OCI-LY7 (cell line): ENCODE measurements around the gene SC5D. TPM values are rescaled to one million over a fixed set of nuclear protein-coding genes. Genes with fewer than 3 reads are reported as not detected.

Source experiments
- BruUV-seq: library from RNA; stranded (reverse); fragments of 400-500 nt; replicated peaks from 2 replicates; lab custom pipeline; 2021; lab: Mats Ljungman, UMichigan
- CTCF ChIA-PET: fragments of 300-600 bp; sonication (Branson Sonifier 250); formaldehyde crosslinking; loops from one replicate; lab custom pipeline; 2022; ENCODE audit warnings: antibody characterized with exemption; ENCODE audit not compliant: unreplicated experiment; lab: Charles Lee
- POLR2A ChIA-PET: fragments of 300-600 bp; sonication (Branson Sonifier 250); formaldehyde crosslinking; loops from one replicate; lab custom pipeline; 2022; ENCODE audit warnings: antibody characterized with exemption; lab: Charles Lee
- DNase-seq: peaks from one replicate; pipeline ENCODE4 v3.0.0-alpha.2; 2015; ENCODE audit warnings: low spot score
- H2AFZ ChIP-seq: fragments of 200-600 bp; sonication (generic), shearing (Covaris generic); 2 replicates; pipeline ENCODE4 v1.6.1; 2014; ENCODE audit warnings: mild to moderate bottlenecking, antibody characterized with exemption, low read length, moderate library complexity
- H3K27ac ChIP-seq: fragments of 200-600 bp; sonication (generic); 2 replicates; pipeline ENCODE4 v1.5.1; 2014; ENCODE audit warnings: mixed run types, low read depth, mild to moderate bottlenecking, moderate library complexity, low read length, inconsistent platforms; ENCODE audit not compliant: poor library complexity, severe bottlenecking
- H3K36me3 ChIP-seq: fragments of 200-600 bp; sonication (generic); 2 replicates; pipeline ENCODE4 v1.6.1; 2014; ENCODE audit warnings: mild to moderate bottlenecking, antibody characterized with exemption, low read length, moderate library complexity, mixed read lengths; ENCODE audit not compliant: insufficient read depth
- H3K4me1 ChIP-seq: fragments of 200-600 bp; sonication (generic); 2 replicates; pipeline ENCODE4 v1.5.1; 2014; ENCODE audit warnings: mild to moderate bottlenecking, low read length; ENCODE audit not compliant: insufficient read depth, poor library complexity, severe bottlenecking
- H3K4me2 ChIP-seq: fragments of 200-600 bp; sonication (generic); 2 replicates; pipeline ENCODE4 v1.6.1; 2014; ENCODE audit warnings: mild to moderate bottlenecking, low read length
- H3K4me3 ChIP-seq: fragments of 200-600 bp; sonication (generic); 2 replicates; pipeline ENCODE4 v1.5.1; 2014; ENCODE audit warnings: mild to moderate bottlenecking, low read depth, low read length; ENCODE audit not compliant: poor library complexity, severe bottlenecking
- H3K79me2 ChIP-seq: fragments of 200-600 bp; sonication (generic); 2 replicates; pipeline ENCODE4 v1.6.1; 2016; ENCODE audit warnings: low read depth, mild to moderate bottlenecking, low read length, moderate library complexity, mixed read lengths; ENCODE audit not compliant: insufficient read depth
- H3K9me2 ChIP-seq: fragments of 200-600 bp; sonication (generic); 2 replicates; pipeline ENCODE4 v1.6.1; 2016; ENCODE audit warnings: mild to moderate bottlenecking, low read length, mixed read lengths; ENCODE audit not compliant: insufficient read depth
- H3K9me3 ChIP-seq: fragments of 200-600 bp; sonication (generic); 2 replicates; pipeline ENCODE4 v1.6.1; 2014; ENCODE audit warnings: mild to moderate bottlenecking, mixed run types, low read length, mixed read lengths
- H4K20me1 ChIP-seq: fragments of 200-600 bp; sonication (generic); 2 replicates; pipeline ENCODE4 v1.6.1; 2014; ENCODE audit warnings: mild to moderate bottlenecking, antibody characterized with exemption, low read length, moderate library complexity, mixed read lengths; ENCODE audit not compliant: insufficient read depth
- EZH2phosphoT487 ChIP-seq: fragments of 200-600 bp; sonication (generic); IDR thresholded peaks from 2 replicates; pipeline ENCODE4 v1.6.1; 2018; ENCODE audit warnings: low read depth, borderline replicate concordance, mild to moderate bottlenecking, mixed run types, antibody characterized with exemption, low read length, moderate library complexity, mixed read lengths
- intact Hi-C: fragments of 100-400 bp; cut with micrococcal nuclease; formaldehyde crosslinking; loops from one replicate; pipeline ENCODE4 v1.10.0; 2022; ENCODE audit not compliant: unreplicated experiment
- total RNA-seq, 2 experiments: library from RNA; depleted of rRNA in 1 of 2; stranded (reverse); fragments of >200 nt in 1 of 2; shearing (Covaris generic) in 1 of 2; gene quantifications; 2 replicates each; pipeline ENCODE4 v1.2.3, GENCODE V29; 2014 to 2022
- TF ChIP-seq, protein P1 (sequence below): fragments of 200-600 bp; sonication (generic); conservative IDR thresholded peaks from 2 replicates; pipeline ENCODE4 v1.5.1; 2014; ENCODE audit warnings: mild to moderate bottlenecking, antibody characterized with exemption, low read length, moderate library complexity, mixed read lengths

SC5D gene
- total RNA-seq, 2 experiments from 2014 or later, result 27.9 to 43.3 TPM

DNA sequence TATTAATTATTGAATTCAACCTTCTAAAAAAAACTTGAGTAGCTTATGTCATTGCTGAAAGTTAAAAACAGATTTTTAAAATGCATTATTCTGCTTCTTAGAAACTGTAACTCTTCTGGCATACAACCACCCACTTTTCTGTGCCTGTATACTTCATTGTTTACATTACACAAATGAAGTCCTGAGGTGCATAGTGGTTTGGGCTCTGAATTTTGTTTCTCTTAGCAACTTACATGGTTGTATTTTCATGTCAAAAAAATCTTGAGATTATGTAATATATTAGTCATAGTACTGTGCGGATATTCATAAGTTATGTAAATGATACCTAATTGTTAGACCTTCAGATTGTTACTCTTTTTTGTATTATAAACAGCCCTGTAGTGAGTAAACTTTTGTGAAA lies 12.2 kb downstream of the SC5D start:
- intact Hi-C loops, result no loop called here
- POLR2A ChIA-PET, result no interaction called here
- Histone ChIP-seq H3K79me2 (peaks cover 19% of the 10 kb centered on the region; the same call in 1 of the 2 replicates), H3K9me2 (no peaks in the 10 kb centered on the region), H3K4me2 (no peak overlapping the region), H3K36me3 (peaks cover 69% of the 10 kb centered on the region), H3K4me1 (peaks cover 2% of the 10 kb centered on the region), H3K9me3 (no peaks in the 10 kb centered on the region), H3K27ac (no peak overlapping the region), H3K4me3 (no peak overlapping the region), H2AFZ (no peak overlapping the region), H4K20me1 (no peaks in the 10 kb centered on the region)
- TF ChIP-seq, protein P1, sequence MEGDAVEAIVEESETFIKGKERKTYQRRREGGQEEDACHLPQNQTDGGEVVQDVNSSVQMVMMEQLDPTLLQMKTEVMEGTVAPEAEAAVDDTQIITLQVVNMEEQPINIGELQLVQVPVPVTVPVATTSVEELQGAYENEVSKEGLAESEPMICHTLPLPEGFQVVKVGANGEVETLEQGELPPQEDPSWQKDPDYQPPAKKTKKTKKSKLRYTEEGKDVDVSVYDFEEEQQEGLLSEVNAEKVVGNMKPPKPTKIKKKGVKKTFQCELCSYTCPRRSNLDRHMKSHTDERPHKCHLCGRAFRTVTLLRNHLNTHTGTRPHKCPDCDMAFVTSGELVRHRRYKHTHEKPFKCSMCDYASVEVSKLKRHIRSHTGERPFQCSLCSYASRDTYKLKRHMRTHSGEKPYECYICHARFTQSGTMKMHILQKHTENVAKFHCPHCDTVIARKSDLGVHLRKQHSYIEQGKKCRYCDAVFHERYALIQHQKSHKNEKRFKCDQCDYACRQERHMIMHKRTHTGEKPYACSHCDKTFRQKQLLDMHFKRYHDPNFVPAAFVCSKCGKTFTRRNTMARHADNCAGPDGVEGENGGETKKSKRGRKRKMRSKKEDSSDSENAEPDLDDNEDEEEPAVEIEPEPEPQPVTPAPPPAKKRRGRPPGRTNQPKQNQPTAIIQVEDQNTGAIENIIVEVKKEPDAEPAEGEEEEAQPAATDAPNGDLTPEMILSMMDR, result no peak
- TF ChIP-seq EZH2phosphoT487, result no peak
- DNase-seq, result no peak
- CTCF ChIA-PET, result no interaction called here
- no TSS peak for BruUV-seq

DNA sequence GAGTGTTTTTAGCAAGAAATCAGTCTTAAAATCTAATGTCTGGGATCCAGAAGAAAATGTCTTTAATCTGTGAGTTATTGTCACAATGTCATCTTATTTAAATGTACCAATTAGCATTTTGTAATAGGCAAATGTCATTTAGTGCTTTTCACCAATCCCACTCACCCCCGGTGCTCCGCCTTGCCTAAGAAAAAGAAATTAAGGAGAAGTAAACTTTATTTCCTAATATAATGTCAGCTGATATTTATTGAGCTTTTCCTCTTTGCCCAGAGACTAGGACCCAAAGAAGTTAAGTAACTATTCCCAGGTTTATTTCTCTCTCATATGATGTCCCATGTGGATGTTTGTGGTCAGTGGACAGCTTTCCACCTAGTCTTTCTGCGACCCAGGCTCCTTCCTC lies 16.2 kb downstream of the SC5D start:
- ChIA-PET CTCF (no interaction called here), POLR2A (interaction anchor here (0.8 kb wide), 1 partner anchor 11 kb away, joined by 5 read pairs; no protein-coding TSS in a partner anchor)
- H3K4me1 ChIP-seq, result peaks cover 10% of the 10 kb centered on the region
- no peak overlapping the region for H3K4me2 ChIP-seq
- intact Hi-C loops, result no loop called here
- H3K9me2 ChIP-seq, result no peaks in the 10 kb centered on the region
- TF ChIP-seq, protein P1, result no peak
- no peak for TF ChIP-seq EZH2phosphoT487
- no peaks in the 10 kb centered on the region for H3K79me2 ChIP-seq
- no peak for DNase-seq
- no peaks in the 10 kb centered on the region for H3K9me3 ChIP-seq
- no TSS peak for BruUV-seq
- H2AFZ ChIP-seq, result no peak overlapping the region
- H4K20me1 ChIP-seq, result no peaks in the 10 kb centered on the region
- H3K27ac ChIP-seq, result no peak overlapping the region
- peaks cover 61% of the 10 kb centered on the region for H3K36me3 ChIP-seq
- H3K4me3 ChIP-seq, result no peak overlapping the region

DNA sequence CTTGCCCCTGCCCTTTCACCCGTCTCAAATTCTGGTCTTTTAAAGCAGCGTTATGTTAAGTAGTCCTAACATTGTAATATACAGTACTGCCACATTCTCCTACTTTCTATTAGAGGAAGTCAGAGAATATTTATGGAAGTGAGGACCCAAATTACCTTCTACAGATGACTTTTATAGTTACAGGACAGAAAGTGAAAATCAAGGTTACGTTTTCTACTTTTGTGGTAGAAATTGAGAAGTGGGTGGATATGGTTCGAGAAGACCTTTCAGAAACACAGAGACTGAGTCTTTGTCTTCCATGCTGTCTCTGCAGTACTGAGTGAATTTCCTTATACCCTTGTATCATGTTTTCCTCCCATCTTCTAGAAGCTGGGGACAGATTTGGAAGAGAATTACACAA lies 17.1 kb downstream of the SC5D start:
- no peak overlapping the region for H3K4me2 ChIP-seq
- CTCF ChIA-PET, result no interaction called here
- DNase-seq, result no peak
- no peak overlapping the region for H3K27ac ChIP-seq
- H3K9me3 ChIP-seq, result no peaks in the 10 kb centered on the region
- H2AFZ ChIP-seq, result no peak overlapping the region
- peaks cover 10% of the 10 kb centered on the region for H3K4me1 ChIP-seq
- H3K36me3 ChIP-seq, result peaks cover 52% of the 10 kb centered on the region
- no peaks in the 10 kb centered on the region for H4K20me1 ChIP-seq
- no peaks in the 10 kb centered on the region for H3K9me2 ChIP-seq
- no TSS peak for BruUV-seq
- no peak for TF ChIP-seq EZH2phosphoT487
- TF ChIP-seq, protein P1, result no peak
- no peak overlapping the region for H3K4me3 ChIP-seq
- intact Hi-C loops, result no loop called here
- H3K79me2 ChIP-seq, result no peaks in the 10 kb centered on the region
- POLR2A ChIA-PET, result no interaction called here
